Vagina (tissue), 2 donors: ENCODE measurements around the gene ZSWIM3. TPM values are rescaled to one million over a fixed set of nuclear protein-coding genes. Genes with fewer than 3 reads are reported as not detected.
A peak's percentile ranks its signal among the peaks of the same experiment; 100 is the strongest.

Experiments used
- DNase-seq, 2 donors: peaks; one replicate each; pipeline ENCODE4 v3.0.0-alpha.2; 2017; ENCODE audit errors: extremely low spot score in 2 of 2
- H3K27ac ChIP-seq: fragments of 200-600 bp; sonication (generic); one replicate; pipeline ENCODE4 v1.5.1; 2019
- H3K27me3 ChIP-seq: fragments of 200-600 bp; sonication (generic); one replicate; pipeline ENCODE4 v1.5.1; 2019
- H3K36me3 ChIP-seq, 2 donors: fragments of 200-600 bp; sonication (generic); one replicate each; pipeline ENCODE4 v1.5.1; 2017 to 2019
- H3K4me1 ChIP-seq: fragments of 200-600 bp; sonication (generic); one replicate; pipeline ENCODE4 v1.5.1; 2019
- H3K4me3 ChIP-seq, 2 donors: fragments of 200-600 bp; sonication (generic); 1 replicate in 1 of 2; 2 replicates in 1 of 2; pipeline ENCODE4 v1.5.1; 2016 to 2019
- H3K9me3 ChIP-seq: fragments of 200-600 bp; sonication (generic); one replicate; pipeline ENCODE4 v1.5.1; 2019
- POLR2A ChIP-seq, 2 donors: fragments of 450-650 bp; IDR thresholded peaks; one replicate each; pipeline ENCODE4 v1.6.1; 2017; ENCODE audit warnings: antibody characterized with exemption in 2 of 2, mild to moderate bottlenecking in 2 of 2, moderate library complexity in 2 of 2
- POLR2AphosphoS5 ChIP-seq, 2 donors: sonication (generic); formaldehyde crosslinking; IDR thresholded peaks; one replicate each; pipeline ENCODE4 v1.9.0; 2017; ENCODE audit warnings: antibody characterized with exemption in 2 of 2, mild to moderate bottlenecking in 2 of 2, low read depth in 1 of 2; ENCODE audit not compliant: insufficient read depth in 1 of 2
- intact Hi-C: fragments of 100-400 bp; cut with DNase I; formaldehyde crosslinking; loops from one replicate; pipeline ENCODE4 v1.15.1; 2023
- total RNA-seq: library from RNA; depleted of rRNA; stranded (reverse); fragments of >200 nt; gene quantifications from one replicate; pipeline ENCODE4 v1.2.3, GENCODE V29; 2016
- TF ChIP-seq, protein P1 (sequence below), 3 experiments: fragments of 450-650 bp in 2 of 3; fragments of 200-600 bp in 1 of 3; sonication (generic) in 1 of 3; IDR thresholded peaks; one replicate each; pipeline ENCODE4 v1.5.1; 2017 to 2019; ENCODE audit warnings: antibody characterized with exemption in 3 of 3, mild to moderate bottlenecking in 2 of 3, moderate library complexity in 2 of 3

The ZSWIM3 gene
- total RNA-seq, 1 donor from 2014 or later = 2.9 TPM

DNA sequence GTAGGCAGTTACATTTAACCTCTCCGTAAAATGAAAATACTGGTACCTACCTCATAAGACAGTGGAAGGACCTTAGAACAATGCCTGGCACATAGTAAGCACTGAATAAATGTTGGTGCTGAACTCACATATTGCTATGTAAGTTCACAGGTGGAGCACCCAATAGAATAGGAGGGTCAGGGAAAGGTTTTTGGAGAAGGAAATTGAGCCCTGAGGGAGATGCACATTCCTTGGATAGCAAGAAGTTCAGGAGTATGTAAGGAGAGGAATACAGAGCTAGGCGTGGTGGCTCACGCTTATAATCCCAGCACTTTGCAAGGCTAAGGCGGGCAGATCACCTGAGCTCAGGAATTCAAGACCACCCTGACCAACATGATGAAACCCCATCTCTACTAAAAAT, 37.9 kb upstream of the ZSWIM3 start:
- Histone ChIP-seq H3K36me3 (no peaks in the 10 kb centered on the region), H3K4me3 (no peak overlapping the region), H3K27ac (no peak overlapping the region), H3K4me1 (peaks cover 28% of the 10 kb centered on the region), H3K9me3 (no peaks in the 10 kb centered on the region), H3K27me3 (no peaks in the 10 kb centered on the region)
- DNase-seq = no peak
- TF ChIP-seq, protein P1, sequence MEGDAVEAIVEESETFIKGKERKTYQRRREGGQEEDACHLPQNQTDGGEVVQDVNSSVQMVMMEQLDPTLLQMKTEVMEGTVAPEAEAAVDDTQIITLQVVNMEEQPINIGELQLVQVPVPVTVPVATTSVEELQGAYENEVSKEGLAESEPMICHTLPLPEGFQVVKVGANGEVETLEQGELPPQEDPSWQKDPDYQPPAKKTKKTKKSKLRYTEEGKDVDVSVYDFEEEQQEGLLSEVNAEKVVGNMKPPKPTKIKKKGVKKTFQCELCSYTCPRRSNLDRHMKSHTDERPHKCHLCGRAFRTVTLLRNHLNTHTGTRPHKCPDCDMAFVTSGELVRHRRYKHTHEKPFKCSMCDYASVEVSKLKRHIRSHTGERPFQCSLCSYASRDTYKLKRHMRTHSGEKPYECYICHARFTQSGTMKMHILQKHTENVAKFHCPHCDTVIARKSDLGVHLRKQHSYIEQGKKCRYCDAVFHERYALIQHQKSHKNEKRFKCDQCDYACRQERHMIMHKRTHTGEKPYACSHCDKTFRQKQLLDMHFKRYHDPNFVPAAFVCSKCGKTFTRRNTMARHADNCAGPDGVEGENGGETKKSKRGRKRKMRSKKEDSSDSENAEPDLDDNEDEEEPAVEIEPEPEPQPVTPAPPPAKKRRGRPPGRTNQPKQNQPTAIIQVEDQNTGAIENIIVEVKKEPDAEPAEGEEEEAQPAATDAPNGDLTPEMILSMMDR (IDR thresholded peaks at IDR 0.05) = no peak
- TF ChIP-seq POLR2A (IDR thresholded peaks at IDR 0.05) (no peak), POLR2AphosphoS5 (IDR thresholded peaks at IDR 0.05; ENCODE audit: insufficient read depth in 1 of 2, low read depth in 1 of 2) (no peak)
- intact Hi-C loops = loop anchor here (10.0 kb wide), 2 partner anchors 65 to 145 kb away; partner anchors contain the start of genes SPATA25 and ZSWIM1

DNA sequence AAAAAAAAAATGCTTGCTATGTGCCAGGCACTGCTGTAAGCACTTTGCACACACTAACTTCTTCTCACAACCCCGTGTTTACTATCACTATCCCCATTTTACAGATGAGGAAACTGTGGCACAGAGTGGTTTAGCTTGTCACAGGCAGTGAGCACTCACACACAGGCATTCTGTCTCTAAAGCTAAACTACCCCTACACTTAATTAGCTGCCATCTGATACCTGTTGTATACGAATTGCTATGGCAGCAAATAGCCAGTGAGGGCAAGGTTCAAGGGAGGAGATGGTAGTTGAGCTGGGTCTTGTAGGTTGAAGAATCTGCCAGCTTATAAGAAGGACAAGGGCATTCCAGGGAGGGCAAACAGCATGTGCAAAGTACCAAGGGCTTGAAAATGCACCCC, 35.5 kb upstream of the ZSWIM3 start:
- Histone ChIP-seq H3K27ac (no peak overlapping the region), H3K9me3 (no peaks in the 10 kb centered on the region), H3K4me3 (no peak overlapping the region), H3K4me1 (peaks cover 38% of the 10 kb centered on the region), H3K36me3 (no peaks in the 10 kb centered on the region), H3K27me3 (no peaks in the 10 kb centered on the region)
- no peak for DNase-seq
- intact Hi-C loops = no loop called here
- TF ChIP-seq POLR2A (IDR thresholded peaks at IDR 0.05) = no peak
- no peak for TF ChIP-seq POLR2AphosphoS5 (IDR thresholded peaks at IDR 0.05; ENCODE audit: insufficient read depth in 1 of 2, low read depth in 1 of 2)
- TF ChIP-seq, protein P1 (IDR thresholded peaks at IDR 0.05) = no peak

DNA sequence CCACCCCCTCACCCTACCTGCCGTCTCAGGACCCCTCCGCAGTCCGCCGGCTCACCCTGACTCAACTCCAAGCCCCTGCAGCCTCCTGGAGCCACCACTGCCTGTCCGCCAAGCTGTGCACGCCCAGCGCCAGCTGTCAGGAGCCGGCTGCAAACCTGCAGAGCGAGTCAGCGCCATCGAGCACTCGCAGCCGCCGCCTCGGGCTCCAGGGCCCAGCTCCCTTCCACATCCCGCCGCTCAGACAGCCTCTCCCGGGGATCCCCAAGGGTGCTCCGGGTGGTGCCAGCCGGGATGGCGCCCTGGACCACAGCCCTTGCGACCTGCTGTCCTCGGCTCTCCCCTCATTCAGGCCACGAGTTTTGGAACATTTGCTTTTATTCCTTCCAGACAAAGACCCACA, 34.6 kb upstream of the ZSWIM3 start:
- peaks cover 40% of the 10 kb centered on the region for H3K4me1 ChIP-seq

DNA sequence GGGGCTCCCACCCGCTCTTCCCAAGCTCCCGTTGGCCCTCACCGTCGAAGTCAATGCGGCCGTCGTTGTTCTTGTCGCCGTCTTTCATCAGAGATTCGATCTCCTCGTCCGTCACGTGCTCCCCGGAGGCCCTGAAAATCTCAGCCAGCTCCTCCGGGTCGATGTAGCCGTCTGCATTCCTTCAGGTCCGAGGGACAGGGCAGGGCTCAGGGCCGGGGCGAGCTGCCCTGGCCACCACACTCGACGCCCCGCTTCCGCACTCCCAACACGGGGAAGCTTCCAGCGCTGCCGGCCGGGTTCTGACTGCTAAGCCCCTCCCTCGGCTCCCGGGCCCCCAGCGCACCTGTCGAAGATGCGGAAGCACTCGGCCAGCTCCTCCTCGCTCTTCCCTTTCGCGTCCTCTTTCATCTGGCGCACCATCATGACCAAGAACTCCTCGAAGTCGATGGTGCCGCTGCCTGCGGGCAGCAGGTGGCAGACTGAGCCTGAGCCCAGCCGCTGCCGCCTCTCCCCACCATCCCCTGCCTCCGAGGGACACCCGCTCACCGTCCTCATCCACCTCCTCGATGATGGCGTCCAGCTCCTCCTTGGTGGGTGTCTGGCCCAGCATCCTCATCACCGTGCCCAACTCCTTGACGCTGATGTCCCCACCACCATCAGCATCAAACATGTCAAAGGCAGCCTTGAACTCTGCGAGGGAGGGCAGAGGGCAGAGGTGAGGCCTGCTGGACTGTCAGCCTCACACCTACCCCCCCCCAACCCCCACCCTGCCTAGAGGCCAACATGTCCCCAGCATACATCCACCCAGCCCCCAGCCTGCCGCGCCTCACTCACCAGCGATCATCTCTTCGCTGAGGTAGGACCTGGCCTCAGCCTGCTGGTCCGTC, 33.2 kb upstream of the ZSWIM3 start:
- DNase-seq = no peak
- intact Hi-C loops = no loop called here
- peaks cover 47% of the 10 kb centered on the region for H3K4me1 ChIP-seq

More for the DNA sequence above, 34.6 kb upstream of the ZSWIM3 start:
- Histone ChIP-seq H3K9me3 (no peaks in the 10 kb centered on the region), H3K4me3 (peak overlapping the region; percentile 20 to 25), H3K27ac (peak overlapping the region; percentile 36), H3K27me3 (no peaks in the 10 kb centered on the region), H3K36me3 (no peaks in the 10 kb centered on the region)
- intact Hi-C loops = no loop called here
- TF ChIP-seq POLR2AphosphoS5 (IDR thresholded peaks at IDR 0.05; ENCODE audit: insufficient read depth in 1 of 2, low read depth in 1 of 2) = no peak
- no peak for TF ChIP-seq POLR2A (IDR thresholded peaks at IDR 0.05)
- TF ChIP-seq, protein P1 (IDR thresholded peaks at IDR 0.05) = no peak
- no peak for DNase-seq

More for the DNA sequence above, 33.2 kb upstream of the ZSWIM3 start:
- H3K4me3 ChIP-seq = peak overlapping the region; percentile 10 to 26
- no peaks in the 10 kb centered on the region for H3K36me3 ChIP-seq
- H3K9me3 ChIP-seq = no peaks in the 10 kb centered on the region
- H3K27ac ChIP-seq = peak overlapping the region; percentile 54
- no peaks in the 10 kb centered on the region for H3K27me3 ChIP-seq
- TF ChIP-seq POLR2AphosphoS5 (IDR thresholded peaks at IDR 0.05; ENCODE audit: insufficient read depth in 1 of 2, low read depth in 1 of 2) = no peak
- TF ChIP-seq, protein P1 (IDR thresholded peaks at IDR 0.05) = peak in 1 of 3 experiments; percentile 5
